GM12878 (cell line): ENCODE measurements around the gene CXXC1. TPM values are rescaled to one million over a fixed set of nuclear protein-coding genes. Genes with fewer than 3 reads are reported as not detected.
A peak's percentile ranks its signal among the peaks of the same experiment; 100 is the strongest.

Experiments used
- CBX5 ChIP-seq: sonication (generic); IDR thresholded peaks from 2 replicates; pipeline ENCODE4 v1.6.1; 2016; ENCODE audit warnings: low read depth, moderate library complexity, mild to moderate bottlenecking, inconsistent platforms
- CHD1 ChIP-seq: IDR thresholded peaks from 2 replicates; pipeline ENCODE4 v1.6.1; 2012; ENCODE audit warnings: low read depth, low read length, improper control_type of control experiment
- CHD2 ChIP-seq: IDR thresholded peaks from 2 replicates; pipeline ENCODE4 v1.6.1; 2011; ENCODE audit warnings: low read depth, low read length, improper control_type of control experiment, borderline replicate concordance
- CREM ChIP-seq: IDR thresholded peaks from 2 replicates; pipeline ENCODE4 v1.6.1; 2014; ENCODE audit warnings: antibody characterized with exemption, low read depth
- DPF2 ChIP-seq: fragments of 450-650 bp; IDR thresholded peaks from 2 replicates; pipeline ENCODE4 v1.6.1; 2017; ENCODE audit warnings: mild to moderate bottlenecking
- EGR1 ChIP-seq, 2 experiments: IDR thresholded peaks; 1 replicate in 1 of 2; 2 replicates in 1 of 2; pipeline ENCODE4 v1.6.1; 2011 to 2012; ENCODE audit warnings: low read depth in 2 of 2, low read length in 2 of 2, borderline replicate concordance in 1 of 2, mild to moderate bottlenecking in 1 of 2, moderate library complexity in 1 of 2
- GATAD2B ChIP-seq: fragments of 450-650 bp; conservative IDR thresholded peaks from 2 replicates; pipeline ENCODE4 v1.6.1; 2017; ENCODE audit warnings: low read depth, mild to moderate bottlenecking, moderate library complexity
- IRF4 ChIP-seq: IDR thresholded peaks from 2 replicates; pipeline ENCODE4 v1.6.1; 2011; ENCODE audit warnings: low read depth, low read length
- KLF5 ChIP-seq: fragments of 450-650 bp; IDR thresholded peaks from 2 replicates; pipeline ENCODE4 v1.6.1; 2014; ENCODE audit warnings: mild to moderate bottlenecking; ENCODE audit not compliant: partially characterized antibody
- MEF2A ChIP-seq: IDR thresholded peaks from 2 replicates; pipeline ENCODE4 v1.6.1; 2011; ENCODE audit warnings: low read depth, mild to moderate bottlenecking, low read length, moderate library complexity; ENCODE audit not compliant: insufficient read depth
- NFYA ChIP-seq: IDR thresholded peaks from 2 replicates; pipeline ENCODE4 v1.6.1; 2011; ENCODE audit warnings: low read depth, mild to moderate bottlenecking, low read length, improper control_type of control experiment, borderline replicate concordance
- RUNX3 ChIP-seq: IDR thresholded peaks from 2 replicates; pipeline ENCODE4 v1.6.1; 2012; ENCODE audit warnings: low read length, inconsistent platforms
- SREBF2 ChIP-seq: IDR thresholded peaks from 2 replicates; pipeline ENCODE4 v1.6.1; 2012; ENCODE audit warnings: mild to moderate bottlenecking, low read length
- STAT3 ChIP-seq: IDR thresholded peaks from 2 replicates; pipeline ENCODE4 v1.6.1; 2011; ENCODE audit warnings: low read depth, low read length, improper control_type of control experiment
- SUPT20H ChIP-seq: IDR thresholded peaks from 2 replicates; pipeline ENCODE4 v1.6.1; 2011; ENCODE audit warnings: low read depth, mild to moderate bottlenecking, low read length, moderate library complexity, borderline replicate concordance; ENCODE audit not compliant: control insufficient read depth
- TBL1XR1 ChIP-seq: IDR thresholded peaks from 2 replicates; pipeline ENCODE4 v1.6.1; 2012; ENCODE audit warnings: low read depth, low read length, improper control_type of control experiment
- ZNF384 ChIP-seq: IDR thresholded peaks from 2 replicates; pipeline ENCODE4 v1.6.1; 2012; ENCODE audit warnings: low read depth, mild to moderate bottlenecking, low read length, improper control_type of control experiment, borderline replicate concordance
- polyA plus RNA-seq, 11 experiments: library from polyadenylated mRNA; depleted of rRNA in 4 of 11; unstranded in 6 of 11; stranded (reverse) in 5 of 11; fragments of >200 nt; fragmentation: Nextera tagmentation in 4 of 11; fragmentation: Illumina TruSeq in 1 of 11; extraction: Ambion mirVana in 4 of 11; extraction: Trizol in 1 of 11; gene quantifications; 1 replicate in 1 of 11; 2 replicates in 10 of 11; pipeline versions ENCODE4 v1.2.1 to v1.2.3, GENCODE V29; 2011 to 2016; ENCODE audit warnings: inconsistent platforms in 2 of 11, missing spikeins in 2 of 11, low read depth in 1 of 11
- total RNA-seq, 4 experiments: library from RNA; depleted of rRNA in 3 of 4; stranded (reverse); fragments of >200 nt in 3 of 4; fragmentation: Illumina TruSeq in 1 of 4; extraction: Trizol in 1 of 4; gene quantifications; 2 replicates each; pipeline versions ENCODE4 v1.2.1 to v1.2.3, GENCODE V29; 2013 to 2021
- TF ChIP-seq, protein P1 (sequence below): IDR thresholded peaks from 2 replicates; pipeline ENCODE4 v1.6.1; 2011; ENCODE audit warnings: mild to moderate bottlenecking, low read depth, low read length, moderate library complexity; ENCODE audit not compliant: insufficient replicate concordance
- TF ChIP-seq, protein P2 (sequence below): IDR thresholded peaks from 2 replicates; pipeline ENCODE4 v1.6.1; 2011; ENCODE audit warnings: borderline replicate concordance, low read depth, mild to moderate bottlenecking, moderate library complexity, low read length; ENCODE audit not compliant: insufficient read depth, poor library complexity, severe bottlenecking
- TF ChIP-seq, protein P3 (sequence below), 3 experiments: IDR thresholded peaks in 2 of 3; conservative IDR thresholded peaks in 1 of 3; 2 replicates each; pipeline ENCODE4 v1.5.1; 2011; ENCODE audit warnings: low read depth in 3 of 3, low read length in 3 of 3, mild to moderate bottlenecking in 3 of 3, control low read depth in 2 of 3, moderate library complexity in 2 of 3, inconsistent platforms in 1 of 3, mixed read lengths in 1 of 3; ENCODE audit not compliant: control insufficient read depth in 2 of 3, insufficient read depth in 1 of 3; ENCODE audit errors: extremely low read depth in 1 of 3
- TF ChIP-seq, protein P4 (sequence below): IDR thresholded peaks from 2 replicates; pipeline ENCODE4 v1.6.1; 2012; ENCODE audit warnings: improper control_type of control experiment, low read depth, low read length; ENCODE audit not compliant: insufficient replicate concordance

The CXXC1 gene
- total and polyA plus RNA-seq, 10 of the 15 experiments (the other 5 are each of a cell fraction or from before 2014, with no cell fraction given) = 9.2 to 180 (median 93.8) TPM

DNA sequence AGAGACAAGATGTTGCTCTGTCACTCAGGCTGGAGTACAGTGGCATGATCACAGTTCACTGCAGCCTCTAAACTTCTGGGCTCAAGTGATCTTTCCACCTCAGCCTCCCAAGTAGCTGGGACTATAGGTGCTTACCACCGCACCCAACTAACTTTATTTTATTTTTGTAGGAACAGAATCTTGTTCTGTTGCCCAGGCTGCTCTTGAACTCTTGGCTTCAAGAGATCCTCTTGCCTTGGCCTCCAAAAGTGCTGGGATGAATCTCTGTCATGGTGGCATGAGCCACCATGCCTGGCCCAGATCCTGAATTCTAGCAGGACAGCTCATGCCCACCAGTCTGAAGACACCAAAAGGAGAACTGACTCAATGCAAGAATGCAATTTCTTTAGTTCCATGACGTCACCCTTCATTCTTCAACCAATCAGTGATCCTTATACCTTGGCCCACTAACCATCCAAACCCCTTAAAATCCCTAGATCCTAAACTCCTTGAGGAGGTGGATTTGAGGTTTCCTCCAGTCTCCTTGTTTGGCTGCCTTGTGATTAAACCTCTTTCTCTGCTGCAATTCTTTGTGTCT lies 25.6 kb upstream of the CXXC1 start (continued):
- TF ChIP-seq, protein P1, sequence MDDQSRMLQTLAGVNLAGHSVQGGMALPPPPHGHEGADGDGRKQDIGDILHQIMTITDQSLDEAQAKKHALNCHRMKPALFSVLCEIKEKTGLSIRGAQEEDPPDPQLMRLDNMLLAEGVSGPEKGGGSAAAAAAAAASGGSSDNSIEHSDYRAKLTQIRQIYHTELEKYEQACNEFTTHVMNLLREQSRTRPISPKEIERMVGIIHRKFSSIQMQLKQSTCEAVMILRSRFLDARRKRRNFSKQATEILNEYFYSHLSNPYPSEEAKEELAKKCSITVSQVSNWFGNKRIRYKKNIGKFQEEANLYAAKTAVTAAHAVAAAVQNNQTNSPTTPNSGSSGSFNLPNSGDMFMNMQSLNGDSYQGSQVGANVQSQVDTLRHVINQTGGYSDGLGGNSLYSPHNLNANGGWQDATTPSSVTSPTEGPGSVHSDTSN = peak; percentile 49
- TF ChIP-seq MEF2A (no peak), NFYA (no peak), RUNX3 (peak; percentile 33; the same call in 1 of the 2 replicates), EGR1 (IDR thresholded peaks at IDR 0.05; ENCODE audit: borderline replicate concordance in 1 of 2, low read depth in 2 of 2, low read length in 2 of 2) (no peak), GATAD2B (peak; percentile 88), SREBF2 (no peak), CHD1 (no peak), SUPT20H (no peak), KLF5 (no peak), TBL1XR1 (no peak), STAT3 (0 out of 2 replicates have a peak, but pooled peaks have one; percentile 37), CREM (peak; percentile 86), CBX5 (peak; percentile 37; the same call in 1 of the 2 replicates), IRF4 (peak; percentile 87), ZNF384 (no peak), CHD2 (0 out of 2 replicates have a peak, but pooled peaks have one; percentile 26), DPF2 (peak; percentile 95)
- TF ChIP-seq, protein P2, sequence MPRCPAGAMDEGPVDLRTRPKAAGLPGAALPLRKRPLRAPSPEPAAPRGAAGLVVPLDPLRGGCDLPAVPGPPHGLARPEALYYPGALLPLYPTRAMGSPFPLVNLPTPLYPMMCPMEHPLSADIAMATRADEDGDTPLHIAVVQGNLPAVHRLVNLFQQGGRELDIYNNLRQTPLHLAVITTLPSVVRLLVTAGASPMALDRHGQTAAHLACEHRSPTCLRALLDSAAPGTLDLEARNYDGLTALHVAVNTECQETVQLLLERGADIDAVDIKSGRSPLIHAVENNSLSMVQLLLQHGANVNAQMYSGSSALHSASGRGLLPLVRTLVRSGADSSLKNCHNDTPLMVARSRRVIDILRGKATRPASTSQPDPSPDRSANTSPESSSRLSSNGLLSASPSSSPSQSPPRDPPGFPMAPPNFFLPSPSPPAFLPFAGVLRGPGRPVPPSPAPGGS = no peak
- TF ChIP-seq, protein P3, sequence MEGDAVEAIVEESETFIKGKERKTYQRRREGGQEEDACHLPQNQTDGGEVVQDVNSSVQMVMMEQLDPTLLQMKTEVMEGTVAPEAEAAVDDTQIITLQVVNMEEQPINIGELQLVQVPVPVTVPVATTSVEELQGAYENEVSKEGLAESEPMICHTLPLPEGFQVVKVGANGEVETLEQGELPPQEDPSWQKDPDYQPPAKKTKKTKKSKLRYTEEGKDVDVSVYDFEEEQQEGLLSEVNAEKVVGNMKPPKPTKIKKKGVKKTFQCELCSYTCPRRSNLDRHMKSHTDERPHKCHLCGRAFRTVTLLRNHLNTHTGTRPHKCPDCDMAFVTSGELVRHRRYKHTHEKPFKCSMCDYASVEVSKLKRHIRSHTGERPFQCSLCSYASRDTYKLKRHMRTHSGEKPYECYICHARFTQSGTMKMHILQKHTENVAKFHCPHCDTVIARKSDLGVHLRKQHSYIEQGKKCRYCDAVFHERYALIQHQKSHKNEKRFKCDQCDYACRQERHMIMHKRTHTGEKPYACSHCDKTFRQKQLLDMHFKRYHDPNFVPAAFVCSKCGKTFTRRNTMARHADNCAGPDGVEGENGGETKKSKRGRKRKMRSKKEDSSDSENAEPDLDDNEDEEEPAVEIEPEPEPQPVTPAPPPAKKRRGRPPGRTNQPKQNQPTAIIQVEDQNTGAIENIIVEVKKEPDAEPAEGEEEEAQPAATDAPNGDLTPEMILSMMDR (IDR thresholded peaks at IDR 0.05 in 2 of 3, conservative IDR thresholded peaks at IDR 0.05 in 1 of 3; ENCODE audit: control insufficient read depth in 2 of 3, extremely low read depth in 1 of 3, insufficient read depth in 1 of 3, low read depth in 3 of 3, low read length in 3 of 3) = no peak
- TF ChIP-seq, protein P4, sequence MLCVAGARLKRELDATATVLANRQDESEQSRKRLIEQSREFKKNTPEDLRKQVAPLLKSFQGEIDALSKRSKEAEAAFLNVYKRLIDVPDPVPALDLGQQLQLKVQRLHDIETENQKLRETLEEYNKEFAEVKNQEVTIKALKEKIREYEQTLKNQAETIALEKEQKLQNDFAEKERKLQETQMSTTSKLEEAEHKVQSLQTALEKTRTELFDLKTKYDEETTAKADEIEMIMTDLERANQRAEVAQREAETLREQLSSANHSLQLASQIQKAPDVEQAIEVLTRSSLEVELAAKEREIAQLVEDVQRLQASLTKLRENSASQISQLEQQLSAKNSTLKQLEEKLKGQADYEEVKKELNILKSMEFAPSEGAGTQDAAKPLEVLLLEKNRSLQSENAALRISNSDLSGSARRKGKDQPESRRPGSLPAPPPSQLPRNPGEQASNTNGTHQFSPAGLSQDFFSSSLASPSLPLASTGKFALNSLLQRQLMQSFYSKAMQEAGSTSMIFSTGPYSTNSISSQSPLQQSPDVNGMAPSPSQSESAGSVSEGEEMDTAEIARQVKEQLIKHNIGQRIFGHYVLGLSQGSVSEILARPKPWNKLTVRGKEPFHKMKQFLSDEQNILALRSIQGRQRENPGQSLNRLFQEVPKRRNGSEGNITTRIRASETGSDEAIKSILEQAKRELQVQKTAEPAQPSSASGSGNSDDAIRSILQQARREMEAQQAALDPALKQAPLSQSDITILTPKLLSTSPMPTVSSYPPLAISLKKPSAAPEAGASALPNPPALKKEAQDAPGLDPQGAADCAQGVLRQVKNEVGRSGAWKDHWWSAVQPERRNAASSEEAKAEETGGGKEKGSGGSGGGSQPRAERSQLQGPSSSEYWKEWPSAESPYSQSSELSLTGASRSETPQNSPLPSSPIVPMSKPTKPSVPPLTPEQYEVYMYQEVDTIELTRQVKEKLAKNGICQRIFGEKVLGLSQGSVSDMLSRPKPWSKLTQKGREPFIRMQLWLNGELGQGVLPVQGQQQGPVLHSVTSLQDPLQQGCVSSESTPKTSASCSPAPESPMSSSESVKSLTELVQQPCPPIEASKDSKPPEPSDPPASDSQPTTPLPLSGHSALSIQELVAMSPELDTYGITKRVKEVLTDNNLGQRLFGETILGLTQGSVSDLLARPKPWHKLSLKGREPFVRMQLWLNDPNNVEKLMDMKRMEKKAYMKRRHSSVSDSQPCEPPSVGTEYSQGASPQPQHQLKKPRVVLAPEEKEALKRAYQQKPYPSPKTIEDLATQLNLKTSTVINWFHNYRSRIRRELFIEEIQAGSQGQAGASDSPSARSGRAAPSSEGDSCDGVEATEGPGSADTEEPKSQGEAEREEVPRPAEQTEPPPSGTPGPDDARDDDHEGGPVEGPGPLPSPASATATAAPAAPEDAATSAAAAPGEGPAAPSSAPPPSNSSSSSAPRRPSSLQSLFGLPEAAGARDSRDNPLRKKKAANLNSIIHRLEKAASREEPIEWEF = no peak
